ENCODE data around the gene PRAMEF25. TPM values are rescaled to one million over a fixed set of nuclear protein-coding genes. Genes with fewer than 3 reads are reported as not detected.
"Not testable (repeated sequence)": the region's sequence is repeated elsewhere in the genome, so short reads cannot be mapped to it uniquely, and the experiment has no call there.

Gene PRAMEF25
- total RNA-seq (2014; rRNA removed; shearing (Covaris generic)) = not detected in 2 replicates

GRCh38 chr1:13070474-13070873 lies at the start of gene PRAMEF25:
PRAMEF25 (plus strand) TSS chr1:13070774; CDS start chr1:13073694, 2,920 bp downstream.
- H3K27ac ChIP-seq; DNase-seq (ENCODE audit: low read depth in 1 of 2, low spot score in 2 of 2); H3K4me3 ChIP-seq; H3K9me3 ChIP-seq (replicated peaks); H3K36me3 ChIP-seq; H3K27me3 ChIP-seq (replicated peaks); H3K4me1 ChIP-seq (replicated peaks): not testable (repeated sequence)

GRCh38 chr1:13056475-13056874 lies 14.1 kb upstream of the PRAMEF25 start, which contains the start of gene PRAMEF27:
PRAMEF27 (minus strand) TSS chr1:13056575; CDS start chr1:13053659, 2,916 bp downstream.
- H3K9me3 ChIP-seq (replicated peaks); H3K27ac ChIP-seq; H3K4me3 ChIP-seq; H3K27me3 ChIP-seq (replicated peaks); H3K36me3 ChIP-seq; H3K4me1 ChIP-seq (replicated peaks); DNase-seq (ENCODE audit: low read depth in 1 of 2, low spot score in 2 of 2): not testable (repeated sequence)

- not testable (repeated sequence) for H3K27ac ChIP-seq; H3K4me3 ChIP-seq; H3K9me3 ChIP-seq (replicated peaks); H3K36me3 ChIP-seq; H3K27me3 ChIP-seq (replicated peaks); DNase-seq (ENCODE audit: low read depth in 1 of 2, low spot score in 2 of 2); H3K4me1 ChIP-seq (replicated peaks)
Observed at GRCh38 chr1:13116754-13117153, 46.2 kb downstream of the PRAMEF25 start, which contains the start of gene HNRNPCL2. HNRNPCL2 (minus strand) TSS chr1:13116854; CDS start chr1:13116400, 454 bp downstream.

Other genes with a start within 250 kb of the PRAMEF25 start
- gene PRAMEF11, start 239.4 kb upstream of the PRAMEF25 start, total RNA-seq (2014; rRNA removed; shearing (Covaris generic)) = not detected in 2 replicates
- not detected in 2 replicates for gene HNRNPCL1, start 222.1 kb upstream of the PRAMEF25 start, total RNA-seq (2014; rRNA removed; shearing (Covaris generic))
- gene PRAMEF2, start 213.7 kb upstream of the PRAMEF25 start, total RNA-seq (2014; rRNA removed; shearing (Covaris generic)) = not detected in 2 replicates
- not detected in 2 replicates for gene PRAMEF4, start 184.6 kb upstream of the PRAMEF25 start, total RNA-seq (2014; rRNA removed; shearing (Covaris generic))
- not detected in 2 replicates for gene PRAMEF10, start 172.5 kb upstream of the PRAMEF25 start, total RNA-seq (2014; rRNA removed; shearing (Covaris generic))
- gene PRAMEF7, start 154.2 kb upstream of the PRAMEF25 start, total RNA-seq (2014; rRNA removed; shearing (Covaris generic)) = not detected in 2 replicates
- gene PRAMEF6, start 123.2 kb upstream of the PRAMEF25 start, total RNA-seq (2014; rRNA removed; shearing (Covaris generic)) = not detected in 2 replicates
- not detected in 2 replicates for gene PRAMEF27, start 14.2 kb upstream of the PRAMEF25 start, total RNA-seq (2014; rRNA removed; shearing (Covaris generic))
- gene HNRNPCL3, start 10.0 kb upstream of the PRAMEF25 start, total RNA-seq (2014; rRNA removed; shearing (Covaris generic)) = not detected in 2 replicates
- gene HNRNPCL2, start 46.1 kb downstream of the PRAMEF25 start, total RNA-seq (2014; rRNA removed; shearing (Covaris generic)) = not detected in 2 replicates
- gene PRAMEF26, start 85.2 kb downstream of the PRAMEF25 start, total RNA-seq (2014; rRNA removed; shearing (Covaris generic)) = not detected in 2 replicates
- not detected in 2 replicates for gene HNRNPCL4, start 94.9 kb downstream of the PRAMEF25 start, total RNA-seq (2014; rRNA removed; shearing (Covaris generic))
- gene PRAMEF9, start 101.1 kb downstream of the PRAMEF25 start, total RNA-seq (2014; rRNA removed; shearing (Covaris generic)) = not detected in 2 replicates
- not detected in 2 replicates for gene PRAMEF13, start 130.6 kb downstream of the PRAMEF25 start, total RNA-seq (2014; rRNA removed; shearing (Covaris generic))
- gene PRAMEF18, start 155.4 kb downstream of the PRAMEF25 start, total RNA-seq (2014; rRNA removed; shearing (Covaris generic)) = not detected in 2 replicates
- not detected in 2 replicates for gene PRAMEF5, start 183.4 kb downstream of the PRAMEF25 start, total RNA-seq (2014; rRNA removed; shearing (Covaris generic))
- not detected in 2 replicates for gene PRAMEF8, start 214.4 kb downstream of the PRAMEF25 start, total RNA-seq (2014; rRNA removed; shearing (Covaris generic))
- not detected in 2 replicates for gene PRAMEF33, start 232.8 kb downstream of the PRAMEF25 start, total RNA-seq (2014; rRNA removed; shearing (Covaris generic))
- gene PRAMEF15, start 244.8 kb downstream of the PRAMEF25 start, total RNA-seq (2014; rRNA removed; shearing (Covaris generic)) = not detected in 2 replicates